ENCODE data around the gene WNT7B.

Gene WNT7B

DNA sequence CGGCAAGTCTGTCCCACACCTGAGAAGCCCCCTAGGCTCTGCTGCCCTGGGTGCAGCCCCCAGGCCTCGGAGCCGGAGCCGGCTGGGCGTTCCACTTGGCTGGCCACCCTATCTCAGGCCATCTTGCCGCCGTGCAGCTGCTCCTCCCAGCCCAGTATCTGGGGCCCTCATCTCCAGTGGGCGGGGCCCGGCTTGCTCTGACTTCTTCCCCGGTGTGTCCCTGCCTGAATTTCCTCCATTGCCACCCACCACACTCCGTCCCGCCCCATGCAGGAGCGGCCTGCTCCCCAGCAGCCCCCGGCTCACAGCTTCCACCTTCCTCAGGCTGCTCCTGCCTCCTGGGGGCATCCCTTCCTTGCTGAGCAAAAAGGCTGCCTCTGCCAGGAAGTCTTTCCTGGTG is 46.6 kb downstream of the WNT7B start:
- TF ChIP-seq, protein P1, sequence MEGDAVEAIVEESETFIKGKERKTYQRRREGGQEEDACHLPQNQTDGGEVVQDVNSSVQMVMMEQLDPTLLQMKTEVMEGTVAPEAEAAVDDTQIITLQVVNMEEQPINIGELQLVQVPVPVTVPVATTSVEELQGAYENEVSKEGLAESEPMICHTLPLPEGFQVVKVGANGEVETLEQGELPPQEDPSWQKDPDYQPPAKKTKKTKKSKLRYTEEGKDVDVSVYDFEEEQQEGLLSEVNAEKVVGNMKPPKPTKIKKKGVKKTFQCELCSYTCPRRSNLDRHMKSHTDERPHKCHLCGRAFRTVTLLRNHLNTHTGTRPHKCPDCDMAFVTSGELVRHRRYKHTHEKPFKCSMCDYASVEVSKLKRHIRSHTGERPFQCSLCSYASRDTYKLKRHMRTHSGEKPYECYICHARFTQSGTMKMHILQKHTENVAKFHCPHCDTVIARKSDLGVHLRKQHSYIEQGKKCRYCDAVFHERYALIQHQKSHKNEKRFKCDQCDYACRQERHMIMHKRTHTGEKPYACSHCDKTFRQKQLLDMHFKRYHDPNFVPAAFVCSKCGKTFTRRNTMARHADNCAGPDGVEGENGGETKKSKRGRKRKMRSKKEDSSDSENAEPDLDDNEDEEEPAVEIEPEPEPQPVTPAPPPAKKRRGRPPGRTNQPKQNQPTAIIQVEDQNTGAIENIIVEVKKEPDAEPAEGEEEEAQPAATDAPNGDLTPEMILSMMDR (IDR thresholded peaks at IDR 0.05) = no peak

GRCh38 chr22:45929649-45930048 is 47.3 kb downstream of the WNT7B start:
- TF ChIP-seq, protein P1 (IDR thresholded peaks at IDR 0.05) = no peak

- TF ChIP-seq, protein P1 (IDR thresholded peaks at IDR 0.05) = no peak
These were observed 48.1 kb downstream of the WNT7B start for GRCh38 chr22:45928726-45929368.

- TF ChIP-seq, protein P1 (IDR thresholded peaks at IDR 0.05) = no peak
These were observed 49.9 kb downstream of the WNT7B start for GRCh38 chr22:45927059-45927458.

GRCh38 chr22:45926433-45926832 is 50.5 kb downstream of the WNT7B start:
- TF ChIP-seq, protein P1 (IDR thresholded peaks at IDR 0.05) = no peak

DNA sequence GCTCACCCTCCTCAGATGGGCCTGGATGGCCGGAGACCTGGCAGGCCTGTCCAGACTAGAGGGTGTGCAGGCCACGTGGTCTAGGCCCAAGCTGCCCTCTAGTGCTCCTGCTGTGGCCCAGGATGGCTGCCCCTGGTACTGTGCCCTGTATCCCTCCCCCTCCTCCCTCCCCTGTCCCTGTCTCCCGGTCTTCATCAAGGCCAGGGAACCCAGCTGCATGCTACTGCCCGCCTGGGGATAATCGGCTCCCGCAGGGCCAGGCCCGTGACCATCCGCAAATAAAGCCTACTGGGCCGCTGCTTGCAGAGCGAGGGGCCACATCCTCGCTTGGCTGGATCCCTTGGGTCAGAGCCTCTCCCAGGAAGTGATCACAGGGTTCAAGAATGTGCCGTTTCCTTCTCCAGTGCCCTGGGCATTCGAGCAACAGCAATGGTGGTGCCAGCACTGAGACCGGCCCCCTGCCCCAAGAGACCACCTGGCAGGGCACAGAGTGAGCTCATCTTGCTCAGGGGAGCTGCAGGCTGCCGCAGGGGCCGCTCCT is 51.1 kb downstream of the WNT7B start:
- TF ChIP-seq, protein P1 (IDR thresholded peaks at IDR 0.05) = no peak

GRCh38 chr22:45923835-45924234 is 53.1 kb downstream of the WNT7B start:
- TF ChIP-seq, protein P1 (IDR thresholded peaks at IDR 0.05) = no peak

Data from LNCAP (cell line).